ELR (cell line): ENCODE data around the gene NPIPA5.
A peak's percentile ranks its signal among the peaks of the same experiment; 100 is the strongest.
"Not testable (repeated sequence)": the region's sequence is repeated elsewhere in the genome, so short reads cannot be mapped to it uniquely, and the experiment has no call there.

ENCODE experiments used
- DNase-seq: peaks from one replicate; pipeline ENCODE4 v3.0.0-alpha.2; 2015; ENCODE audit warnings: low read depth

The NPIPA5 gene

DNA sequence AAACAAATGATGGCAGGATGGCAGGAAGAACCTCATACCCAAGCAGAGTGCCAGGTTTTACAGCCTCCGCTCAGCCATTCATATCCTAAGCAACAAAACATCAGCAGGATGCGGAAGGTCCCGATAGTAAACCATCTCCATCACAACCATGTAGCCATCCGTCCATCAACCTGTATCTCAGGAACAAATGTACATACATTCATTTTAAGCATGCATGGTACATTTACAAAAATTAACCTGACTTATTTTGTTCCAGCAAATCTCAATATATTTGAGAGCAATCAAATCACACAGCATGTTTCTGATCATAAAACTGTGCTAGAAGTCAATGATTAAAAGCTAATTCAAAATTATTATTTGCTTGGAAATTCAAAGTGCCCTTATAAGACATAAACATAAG is at the start of gene NPIPA5:
NPIPA5 (minus strand) TSS at position 101 of the 400 bp plus-strand sequence; CDS start at position 101, 0 bp downstream.
- DNase-seq: not testable (repeated sequence)

DNA sequence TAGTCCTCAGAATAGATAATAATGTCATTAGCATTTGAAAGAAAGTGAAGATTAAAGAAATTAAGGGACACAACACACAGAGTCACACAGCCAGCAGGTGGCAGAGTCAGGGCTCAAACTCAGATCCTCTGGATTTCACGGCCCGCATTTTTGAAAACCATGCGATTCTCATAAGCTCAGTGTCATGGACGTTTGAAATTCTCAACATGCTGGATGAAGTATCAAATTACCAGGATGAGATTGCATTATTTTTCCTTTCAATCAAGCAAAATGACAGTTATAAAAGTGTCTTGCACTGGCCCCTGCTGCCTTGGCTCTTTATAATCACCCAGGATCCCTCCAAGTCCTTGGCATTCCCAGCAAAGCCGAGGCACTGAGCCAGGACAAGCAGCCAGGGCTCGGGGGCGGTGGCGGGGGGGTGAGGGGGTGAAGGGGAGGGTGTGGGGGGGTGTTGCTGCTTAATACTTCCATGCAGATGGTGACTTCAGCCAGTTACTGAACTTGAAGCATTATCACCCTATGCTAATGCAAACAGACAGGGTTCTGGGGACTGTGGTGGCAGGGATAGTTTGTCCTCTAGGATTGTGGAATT is 49.6 kb upstream of the NPIPA5 start:
- peak; percentile 74 for DNase-seq

DNA sequence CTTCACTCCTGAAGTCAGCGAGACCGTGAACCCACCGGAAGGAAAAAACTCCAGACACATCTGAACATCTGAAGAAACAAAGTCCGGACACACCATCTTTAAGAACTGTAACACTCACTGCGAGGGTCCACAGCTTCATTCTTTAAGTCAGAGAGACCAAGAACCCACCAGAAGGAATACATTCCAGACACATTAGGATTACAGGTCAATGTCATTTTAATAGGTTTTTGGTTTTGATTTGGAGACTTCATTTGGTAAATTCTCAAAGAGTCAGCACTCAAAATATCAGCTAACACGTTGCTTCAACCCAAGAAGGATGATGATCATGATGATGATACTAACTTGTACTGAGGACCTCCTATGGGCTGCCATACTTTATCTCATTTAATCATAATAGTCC is 48.7 kb upstream of the NPIPA5 start:
- no peak for DNase-seq

DNA sequence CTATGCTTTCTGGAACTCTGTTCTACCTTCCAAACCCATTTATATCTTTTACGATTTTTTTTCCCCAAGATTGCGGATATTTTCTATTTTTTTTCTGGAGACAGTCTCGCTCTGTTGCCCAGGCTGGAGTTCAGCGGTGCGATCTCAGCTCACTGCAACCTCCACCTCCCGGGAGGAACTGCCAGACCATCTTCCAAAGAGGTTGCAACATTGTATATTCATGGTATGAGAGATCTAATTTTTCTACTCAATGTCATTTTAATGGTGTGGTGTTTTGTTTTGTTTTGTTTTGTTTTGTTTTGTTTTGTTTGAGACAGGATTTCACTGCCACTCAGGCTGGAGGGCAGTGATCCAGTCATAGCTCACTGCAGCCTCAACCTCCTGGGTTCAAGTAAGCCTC is 47.8 kb upstream of the NPIPA5 start:
- DNase-seq: no peak

DNA sequence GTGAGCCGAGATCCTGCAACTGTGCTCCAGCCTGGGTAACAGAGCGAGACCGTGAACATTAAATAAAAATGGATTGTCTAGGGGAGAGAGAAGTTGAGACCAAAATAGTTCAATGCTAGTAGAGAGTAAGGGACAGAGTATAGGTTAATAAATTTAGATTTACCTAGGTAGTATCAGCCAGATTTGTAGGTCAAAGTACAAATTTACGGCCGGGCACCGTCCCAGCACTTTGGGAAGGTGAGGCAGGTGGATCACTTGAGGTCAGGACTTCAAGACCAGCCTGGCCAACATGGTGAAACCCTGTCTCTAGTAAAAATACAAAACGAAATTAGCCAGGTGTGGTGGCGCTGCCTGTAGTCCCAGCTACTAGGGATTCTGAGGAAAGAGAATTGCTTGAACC is 44.1 kb upstream of the NPIPA5 start:
- no peak for DNase-seq

DNA sequence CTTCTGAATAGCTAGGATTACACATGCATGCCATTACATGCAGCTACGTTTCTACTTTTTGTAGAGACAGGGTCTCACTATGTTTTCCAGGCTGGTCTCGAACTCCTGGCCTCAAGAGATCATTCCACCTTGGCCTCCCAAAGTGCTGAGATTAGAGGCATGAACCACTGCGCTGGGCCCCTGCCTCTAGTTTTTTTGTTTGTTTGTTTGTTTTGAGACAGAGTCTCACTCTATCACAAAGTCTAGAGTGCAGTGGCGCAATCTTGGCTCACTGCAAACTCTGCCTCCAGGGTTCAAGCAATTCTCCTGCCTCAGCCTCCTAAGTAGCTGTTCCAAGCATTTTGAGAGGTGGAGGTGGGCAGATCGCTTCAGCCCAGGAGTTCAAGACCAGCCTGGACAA is 43.6 kb upstream of the NPIPA5 start:
- DNase-seq: not testable (repeated sequence)

DNA sequence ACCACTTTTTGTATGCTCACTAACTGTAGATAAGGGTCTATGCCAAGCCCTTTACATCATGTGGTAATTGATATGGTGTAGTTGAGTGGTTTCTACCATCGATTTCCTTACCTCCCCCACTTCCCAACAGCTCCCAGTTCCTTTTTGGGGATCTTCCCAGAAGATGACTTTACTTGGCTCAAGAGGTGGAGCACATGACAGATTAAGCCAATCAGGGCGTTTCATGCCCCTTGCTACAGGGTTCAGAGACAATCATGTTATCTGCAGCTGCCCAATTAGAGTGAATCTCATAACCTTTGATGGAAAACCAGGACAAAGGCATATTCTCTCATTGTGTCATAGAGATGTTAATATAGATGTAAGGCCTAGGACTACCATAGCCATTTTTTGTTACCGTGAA is 40.1 kb upstream of the NPIPA5 start:
- DNase-seq: no peak

DNA sequence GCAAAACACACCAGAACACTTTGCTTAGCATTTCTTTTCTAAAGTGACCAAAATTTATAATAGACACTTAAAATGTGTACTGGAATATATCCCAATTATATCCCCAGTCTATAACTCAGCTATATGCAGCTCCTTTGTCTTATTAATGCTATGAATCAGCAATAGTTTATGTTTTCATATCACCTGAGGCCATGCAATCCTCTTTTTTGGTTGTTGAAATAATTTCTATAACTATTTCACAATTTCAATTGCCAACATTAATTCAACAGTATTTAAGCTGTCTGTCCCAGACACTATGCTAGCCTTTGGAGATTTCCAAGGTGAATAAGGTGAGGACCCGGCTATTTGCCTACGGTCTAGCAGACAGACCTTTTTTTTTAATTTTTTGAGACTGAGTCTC is 39.1 kb upstream of the NPIPA5 start:
- DNase-seq: no peak

DNA sequence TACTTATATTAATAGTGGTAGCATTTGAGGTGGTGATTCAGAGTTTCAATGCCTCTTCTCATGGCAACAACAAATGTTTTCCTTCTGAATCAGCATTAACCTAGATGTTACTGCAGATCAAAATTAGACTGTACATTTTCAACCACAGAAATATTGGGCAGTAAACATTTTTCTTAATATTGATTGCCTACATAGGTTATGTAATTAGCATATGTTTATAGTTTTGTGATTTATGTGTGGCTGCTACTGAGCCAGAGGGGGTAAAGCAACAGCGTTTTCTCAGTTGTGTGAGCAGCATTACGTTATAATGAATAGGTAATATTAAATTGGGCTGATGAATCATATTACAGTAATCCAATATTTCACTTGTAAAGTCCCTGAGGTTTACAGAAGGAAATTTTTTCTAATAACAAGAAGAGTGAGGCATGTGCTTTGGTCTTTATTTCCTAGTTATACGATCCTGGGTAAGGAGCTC is 37.5 kb upstream of the NPIPA5 start:
- DNase-seq: peak; percentile 70

DNA sequence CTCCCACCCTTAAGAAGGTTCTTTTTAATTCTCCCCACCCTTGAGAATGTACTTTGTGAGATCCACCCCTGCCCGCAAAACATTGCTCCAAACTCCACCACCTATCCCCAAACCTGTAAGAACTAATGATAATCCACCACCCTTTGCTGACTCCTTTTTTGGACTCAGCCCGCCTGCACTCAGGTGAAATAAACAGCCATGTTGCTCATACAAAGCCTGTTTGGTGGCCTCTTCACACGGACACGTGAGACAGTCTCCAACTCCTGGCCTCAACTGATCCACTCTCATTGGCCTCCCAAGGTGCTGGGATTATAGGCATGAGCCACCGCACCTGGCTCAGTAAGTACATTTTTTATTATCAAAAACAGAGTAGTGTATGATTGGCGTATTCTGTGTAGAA is 31.4 kb upstream of the NPIPA5 start:
- DNase-seq: not testable (repeated sequence)

DNA sequence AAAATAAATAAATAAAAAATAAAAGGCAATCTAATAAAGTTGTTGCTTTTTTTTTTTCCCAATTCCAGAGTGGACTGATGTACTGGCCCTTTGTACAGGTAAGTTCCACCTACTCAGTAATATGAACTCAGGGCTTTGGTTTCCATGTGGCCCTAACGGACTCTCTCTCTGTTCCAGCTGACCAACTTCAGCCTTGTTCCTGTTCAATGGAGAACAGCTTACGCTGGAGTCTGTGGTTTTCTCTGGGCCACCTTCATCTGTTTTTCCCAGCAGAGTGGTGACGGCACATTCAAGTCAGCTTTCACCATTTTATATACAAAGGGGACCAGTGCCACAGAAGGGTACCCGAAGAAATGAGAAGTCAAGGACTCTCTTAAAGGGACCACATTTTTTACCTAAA is 29.7 kb upstream of the NPIPA5 start:
- DNase-seq: not testable (repeated sequence)

DNA sequence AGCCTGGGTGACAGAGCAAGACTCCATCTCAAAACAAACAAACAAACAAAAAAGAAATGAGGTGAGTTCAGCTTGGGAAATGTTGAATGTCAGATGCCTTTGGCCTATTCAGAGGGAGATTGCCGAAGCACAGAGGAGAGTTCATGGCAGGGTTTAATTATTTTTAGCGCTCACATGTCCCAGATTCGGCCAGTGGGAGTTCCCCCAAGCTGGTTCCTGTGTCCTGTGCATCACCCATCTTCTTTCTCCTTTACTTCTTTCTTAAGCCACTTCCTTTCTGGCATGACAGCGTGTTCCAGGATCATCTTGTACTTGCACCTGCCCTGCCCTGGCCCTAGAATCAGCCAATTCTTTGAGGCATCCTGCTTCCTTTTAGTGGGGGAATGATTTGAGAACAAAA is 26.7 kb upstream of the NPIPA5 start:
- no peak for DNase-seq

DNA sequence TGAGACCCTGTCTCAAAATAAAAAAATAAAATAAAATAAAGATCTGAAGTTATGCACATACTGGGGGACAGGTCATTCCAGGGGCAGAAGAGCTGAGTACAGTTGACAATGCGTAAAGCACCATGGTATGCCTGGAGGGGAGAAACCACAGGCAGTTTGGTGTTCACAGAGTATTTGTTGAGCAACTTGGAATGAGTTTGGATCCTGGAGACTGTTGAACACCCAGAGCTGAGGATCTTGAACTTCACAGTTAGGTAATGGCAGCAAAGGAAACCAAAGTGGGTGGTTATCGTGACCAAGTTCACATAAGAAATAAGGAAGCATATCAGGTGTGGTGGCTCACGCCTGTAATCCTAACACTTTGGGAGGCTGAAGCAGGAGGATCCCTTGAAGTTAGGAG is 26.0 kb upstream of the NPIPA5 start:
- not testable (repeated sequence) for DNase-seq

DNA sequence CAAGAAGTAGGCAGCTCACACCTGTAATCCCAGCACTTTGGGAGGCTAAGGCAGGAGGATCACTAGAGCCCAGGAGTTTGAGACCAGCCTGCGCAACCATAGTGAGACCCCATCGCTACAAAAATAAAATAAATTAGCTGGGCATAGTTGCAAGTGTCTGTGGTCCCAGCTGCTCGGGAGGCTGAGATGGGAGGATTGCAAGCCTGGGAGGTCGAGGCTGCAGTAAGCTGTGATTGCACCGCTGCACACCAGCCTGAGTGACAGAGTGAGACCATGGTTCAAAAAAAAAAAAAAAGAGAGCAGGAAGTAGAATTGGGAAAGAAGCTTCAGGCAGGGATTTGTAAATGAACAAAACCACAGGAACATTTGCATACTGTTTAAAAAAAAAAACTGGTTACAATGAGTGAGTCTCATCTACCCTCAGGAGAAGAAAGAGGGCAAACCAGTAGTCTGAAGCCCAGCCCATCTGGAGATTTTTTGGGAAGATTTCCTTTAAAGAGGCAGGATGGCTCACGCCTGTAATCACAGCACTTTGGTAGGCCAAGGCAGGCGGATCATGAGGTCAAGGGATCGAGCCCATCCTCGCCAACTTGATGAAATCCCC is 25.4 kb upstream of the NPIPA5 start:
- peak; percentile 22 for DNase-seq

DNA sequence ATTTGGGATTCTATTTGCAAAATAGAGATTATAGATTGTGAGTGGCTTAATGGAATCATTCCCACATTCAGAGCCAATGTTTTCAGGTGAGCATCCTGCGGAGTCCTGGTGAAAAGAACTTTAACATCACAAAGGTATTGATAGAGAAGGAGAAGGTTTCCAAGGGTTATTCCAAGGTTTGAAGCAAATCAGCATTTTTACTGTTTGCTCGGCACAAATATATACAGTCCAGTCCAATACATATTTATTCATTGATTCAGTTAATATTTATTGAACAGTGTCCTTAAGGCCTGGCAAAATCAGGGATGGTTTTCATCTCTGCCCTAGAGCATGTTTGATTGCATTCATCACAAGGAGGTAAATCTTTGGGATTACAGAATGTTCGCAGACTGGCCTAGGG is 23.9 kb upstream of the NPIPA5 start:
- no peak for DNase-seq

DNA sequence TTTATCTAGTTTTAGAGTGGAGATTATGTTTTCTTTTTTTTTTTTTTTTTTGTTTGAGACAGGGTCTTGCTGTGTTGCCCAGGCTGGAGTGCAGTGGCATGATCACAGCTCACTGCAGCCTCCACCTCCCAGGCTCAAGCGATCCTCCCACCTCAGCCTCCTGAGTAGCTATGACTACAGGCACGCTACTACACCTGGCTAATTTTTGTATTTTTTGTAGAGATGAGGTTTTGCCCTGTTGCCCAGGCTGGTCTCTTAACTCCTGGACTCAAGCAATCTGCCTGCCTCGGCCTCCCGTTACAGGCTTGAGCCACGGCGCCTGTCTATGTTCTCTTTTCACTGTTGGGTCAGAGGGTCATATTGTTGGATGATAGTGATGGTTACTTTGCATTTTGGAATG is 22.2 kb upstream of the NPIPA5 start:
- DNase-seq: not testable (repeated sequence)

DNA sequence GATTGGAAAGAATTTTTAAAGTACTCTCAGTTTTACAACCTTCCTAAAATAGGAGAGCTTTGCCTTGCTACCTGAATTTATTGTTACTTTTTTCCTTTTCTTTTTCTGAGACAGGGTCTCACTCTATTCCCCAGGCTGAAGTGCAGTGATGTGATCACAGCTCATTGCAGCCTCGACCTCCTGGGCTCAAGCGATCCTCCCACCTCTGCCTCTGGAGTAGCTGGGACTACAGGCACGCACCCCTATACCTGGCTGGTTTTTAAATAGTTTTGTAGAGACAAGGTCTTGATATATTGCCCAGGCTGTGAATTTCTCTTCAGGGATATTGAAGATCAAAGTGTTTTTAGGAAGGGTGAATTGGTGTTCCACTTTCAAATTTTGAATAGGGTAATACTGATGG is 21.2 kb upstream of the NPIPA5 start:
- no peak for DNase-seq

DNA sequence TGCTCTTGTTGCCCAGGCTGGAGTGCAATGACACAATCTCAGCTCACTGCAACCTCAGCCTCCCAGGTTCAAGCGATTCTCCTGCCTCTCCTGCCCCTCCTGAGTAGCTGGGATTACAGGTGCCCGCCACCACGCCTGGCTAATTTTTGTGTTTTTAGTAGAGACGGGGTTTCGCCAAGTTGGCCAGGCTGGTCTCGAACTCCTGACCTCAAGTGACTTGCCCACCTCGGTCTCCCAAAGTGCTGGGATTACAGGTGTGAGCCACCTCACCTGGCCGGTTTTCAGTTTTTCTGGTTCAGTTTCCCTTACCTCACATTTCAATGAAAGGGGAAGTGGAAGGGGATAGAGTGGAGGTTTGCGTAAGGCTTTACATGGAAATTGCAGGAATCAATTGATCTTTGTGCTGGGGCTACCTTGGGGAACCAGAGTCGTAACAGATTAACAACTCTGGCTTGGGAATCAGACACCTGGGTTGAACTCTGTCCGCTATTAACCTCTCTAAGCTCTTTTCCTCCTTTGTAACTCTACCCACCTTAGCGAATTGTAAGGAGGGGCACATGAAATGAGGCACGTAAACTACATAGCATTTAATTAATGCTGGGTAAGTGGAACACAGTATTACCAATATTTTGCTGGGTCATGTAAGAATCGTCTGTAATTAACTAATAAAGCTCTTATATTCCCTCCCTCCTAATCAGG is 20.7 kb upstream of the NPIPA5 start:
- DNase-seq: no peak

DNA sequence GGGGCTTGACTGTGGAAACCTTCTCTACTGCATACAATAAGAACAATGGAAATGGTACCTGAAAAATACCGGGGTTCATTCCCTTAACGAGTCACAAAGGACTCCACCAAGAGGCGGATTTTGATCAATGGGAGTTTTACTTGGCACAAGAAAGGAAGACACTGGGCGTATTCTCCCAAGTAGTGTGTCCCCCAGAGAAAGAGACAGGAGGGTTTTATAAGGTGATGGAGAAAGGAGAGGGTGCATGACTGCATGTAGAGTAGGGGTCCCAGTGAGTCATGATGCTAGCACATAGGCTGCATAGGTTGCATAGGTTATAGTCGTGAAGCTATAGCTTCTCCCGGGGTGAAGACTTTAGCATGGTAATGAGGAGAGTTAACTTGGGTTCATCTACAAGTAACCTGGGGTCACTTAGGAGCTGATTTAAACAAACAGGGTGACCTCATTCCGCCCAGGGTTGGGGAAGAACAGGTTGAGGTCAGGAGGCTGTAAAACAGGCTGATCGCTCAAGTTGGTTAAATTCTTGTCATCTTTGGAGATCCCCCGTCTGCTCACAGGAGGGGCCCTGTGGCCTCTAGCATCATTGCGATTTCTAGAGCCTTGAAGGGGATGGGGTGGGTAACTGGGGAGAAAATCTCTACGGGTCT is 19.0 kb upstream of the NPIPA5 start:
- DNase-seq: no peak

DNA sequence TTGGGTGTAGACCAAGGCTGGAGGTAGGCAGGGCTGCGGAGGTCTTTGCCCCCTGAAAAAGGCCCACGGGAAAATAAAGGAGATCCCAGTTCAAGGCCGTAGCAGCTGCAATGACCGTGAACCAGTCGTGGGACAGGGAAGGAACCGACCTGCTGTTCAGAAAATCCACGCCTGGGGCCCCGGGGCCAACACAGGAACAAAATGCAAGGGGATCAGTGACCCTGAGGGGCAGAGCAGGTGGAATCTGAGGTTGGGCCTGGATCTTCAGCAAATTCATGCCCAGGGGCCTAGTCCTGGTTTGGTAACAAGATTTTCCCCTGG is 18.4 kb upstream of the NPIPA5 start:
- DNase-seq: not testable (repeated sequence)

DNA sequence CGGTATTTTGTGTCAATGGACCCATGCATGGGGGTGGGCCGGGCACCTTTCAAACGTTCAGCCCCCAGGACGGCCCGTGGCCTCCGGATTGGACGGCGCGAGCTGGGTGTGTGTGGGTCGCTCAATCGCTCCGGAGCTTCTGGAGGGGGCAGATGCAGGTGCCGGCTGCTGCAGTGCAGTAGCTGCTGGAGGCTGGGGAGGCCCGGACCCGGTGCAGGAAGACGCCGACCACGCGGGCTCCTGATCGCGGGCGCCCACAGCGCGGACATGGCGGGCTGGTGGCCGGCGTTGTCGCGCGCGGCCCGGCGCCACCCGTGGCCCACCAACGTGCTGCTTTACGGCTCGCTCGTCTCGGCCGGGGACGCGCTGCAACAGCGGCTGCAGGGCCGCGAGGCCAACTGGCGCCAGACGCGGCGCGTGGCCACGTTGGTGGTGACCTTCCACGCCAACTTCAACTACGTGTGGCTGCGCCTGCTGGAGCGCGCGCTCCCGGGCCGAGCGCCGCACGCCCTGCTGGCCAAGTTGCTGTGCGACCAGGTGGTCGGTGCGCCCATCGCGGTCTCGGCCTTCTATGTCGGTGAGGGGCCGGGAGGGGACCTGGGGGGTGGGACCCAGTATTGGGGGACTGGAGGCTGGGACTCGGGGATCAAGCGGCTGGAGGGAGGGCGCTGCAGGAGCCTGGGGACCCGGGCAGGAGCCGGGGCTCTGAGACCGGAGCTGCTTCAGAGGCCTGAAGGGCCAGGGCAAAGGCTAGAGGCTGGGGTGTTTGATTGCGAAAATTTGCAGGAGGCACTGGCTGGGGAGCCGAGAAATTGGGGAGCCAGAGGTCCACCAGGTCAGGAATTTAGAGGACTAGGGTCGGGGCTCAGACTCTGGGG is 17.8 kb upstream of the NPIPA5 start, which contains the start of gene MPV17L:
MPV17L (plus strand) TSS at position 124 of the 878 bp plus-strand sequence; CDS start at position 268, 144 bp downstream.
- DNase-seq: not testable (repeated sequence)

DNA sequence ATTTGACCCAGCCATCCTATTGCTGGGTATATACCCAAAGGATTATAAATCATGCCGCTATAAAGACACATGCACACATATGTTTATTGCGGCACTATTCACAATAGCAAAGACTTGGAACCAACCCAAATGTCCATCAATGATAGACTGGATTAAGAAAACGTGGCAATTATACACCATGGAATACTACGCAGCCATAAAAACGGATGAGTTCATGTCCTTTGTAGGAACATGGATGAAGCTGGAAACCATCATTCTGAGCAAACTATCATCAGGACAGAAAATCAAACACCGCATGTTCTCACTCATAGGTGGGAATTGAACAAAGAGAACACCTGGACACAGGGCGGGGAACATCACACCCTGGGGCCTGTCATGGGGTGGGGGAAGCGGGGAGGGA is 14.9 kb upstream of the NPIPA5 start:
- DNase-seq: not testable (repeated sequence)
